Measurements from ENCODE around the gene KCNMA1.

Gene KCNMA1

DNA sequence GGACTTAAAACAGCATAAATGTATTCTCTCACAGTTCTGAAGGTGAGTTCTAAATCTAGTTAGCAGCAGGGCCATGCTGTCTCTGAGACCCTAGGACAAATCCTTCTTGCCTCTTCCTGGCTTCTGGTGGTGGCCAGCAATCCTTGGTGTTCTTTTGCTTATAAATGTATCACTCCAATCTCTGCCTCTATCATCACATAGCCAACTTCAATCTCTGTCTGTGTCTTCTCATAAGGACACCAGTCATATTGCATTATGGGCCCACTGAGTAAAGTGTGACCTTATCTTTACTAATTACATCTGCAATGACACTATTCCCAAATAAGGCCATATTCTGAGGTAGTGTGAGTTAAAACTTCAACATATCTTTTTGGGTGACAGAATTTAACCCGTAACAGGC, 778.9 kb downstream of the KCNMA1 start:
- no peak overlapping the region for H4K8ac ChIP-seq (ENCODE audit: low read depth, low read length)
- H3K4me3 ChIP-seq (ENCODE audit: low read length in 2 of 2) = no peak overlapping the region
- no peaks in the 10 kb centered on the region for H3K4me1 ChIP-seq (ENCODE audit: control insufficient read depth in 2 of 2, insufficient read depth in 1 of 2, low read depth in 1 of 2, low read length in 2 of 2)
- no peaks in the 10 kb centered on the region for H3K27me3 ChIP-seq (ENCODE audit: control insufficient read depth in 3 of 3, insufficient read depth in 3 of 3, low read depth in 1 of 3, low read length in 3 of 3)
- no peaks in the 10 kb centered on the region for H3K36me3 ChIP-seq (replicated peaks in 1 of 2; ENCODE audit: control insufficient read depth in 2 of 2, insufficient read depth in 2 of 2, low read length in 2 of 2)
- no peaks in the 10 kb centered on the region for H3K79me1 ChIP-seq (ENCODE audit: low read depth, low read length)
- H2BK5ac ChIP-seq (ENCODE audit: low read length) = no peak overlapping the region
- no peak overlapping the region for H3K9ac ChIP-seq (ENCODE audit: low read depth, low read length, poor library complexity)
- no peak for DNase-seq (ENCODE audit: low spot score)
- H3K27ac ChIP-seq (replicated peaks; ENCODE audit: low read length) = no peak overlapping the region
- no peak overlapping the region for H3K4ac ChIP-seq (ENCODE audit: low read length)
- H3K23ac ChIP-seq (ENCODE audit: low read depth, low read length, poor library complexity) = no peak overlapping the region
- H2BK12ac ChIP-seq (ENCODE audit: low read length) = no peak overlapping the region
- no peak overlapping the region for H2AFZ ChIP-seq (ENCODE audit: low read length)
- H3K9me3 ChIP-seq (replicated peaks in 1 of 2; ENCODE audit: control insufficient read depth in 2 of 2, insufficient read depth in 1 of 2, low read depth in 1 of 2, low read length in 2 of 2) = no peaks in the 10 kb centered on the region
- no peak overlapping the region for H3K4me2 ChIP-seq (ENCODE audit: insufficient read depth, low read length, poor library complexity, severe bottlenecking)
- H4K91ac ChIP-seq (ENCODE audit: low read depth, low read length, poor library complexity) = no peak overlapping the region
- H2BK120ac ChIP-seq (ENCODE audit: low read depth, low read length) = no peak overlapping the region
- H2AK5ac ChIP-seq (ENCODE audit: low read depth, low read length) = no peak overlapping the region
- no CpG with 5 or more reads among the region's 1 CpG for WGBS, 2 donors (ENCODE audit: extremely low coverage in 2 of 2, insufficient read length in 2 of 2, insufficient replicate concordance in 1 of 2)
- H3K18ac ChIP-seq (ENCODE audit: low read length) = no peak overlapping the region
- no peak overlapping the region for H2BK15ac ChIP-seq (ENCODE audit: low read length)
- no peak overlapping the region for H3K14ac ChIP-seq (ENCODE audit: low read length)

DNA sequence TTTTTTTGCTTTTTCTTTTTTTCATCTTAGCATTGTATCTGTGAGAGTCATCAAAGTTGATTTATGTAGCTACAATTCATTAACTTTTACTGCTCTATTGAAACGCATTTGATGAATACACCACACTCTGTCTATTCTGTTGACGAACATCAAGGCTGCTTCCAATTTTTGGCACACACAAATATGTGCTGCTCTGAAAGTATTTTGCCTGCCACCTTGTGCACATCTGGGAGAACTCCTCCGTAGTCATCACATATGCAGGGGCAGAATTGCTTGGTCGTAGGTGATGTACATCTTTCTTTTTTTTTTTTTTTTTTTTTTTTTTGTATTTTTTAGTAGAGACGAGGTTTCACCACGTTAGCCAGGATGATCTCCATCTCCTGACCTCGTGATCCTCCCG, 796.8 kb downstream of the KCNMA1 start:
- Histone ChIP-seq H3K36me3 (replicated peaks in 1 of 2; ENCODE audit: control insufficient read depth in 2 of 2, insufficient read depth in 2 of 2, low read length in 2 of 2) (no peaks in the 10 kb centered on the region), H2BK15ac (ENCODE audit: low read length) (no peak overlapping the region), H2AFZ (ENCODE audit: low read length) (no peak overlapping the region), H3K79me1 (ENCODE audit: low read depth, low read length) (no peaks in the 10 kb centered on the region), H2BK12ac (ENCODE audit: low read length) (no peak overlapping the region), H3K4ac (ENCODE audit: low read length) (no peak overlapping the region), H2BK5ac (ENCODE audit: low read length) (no peak overlapping the region), H3K4me2 (ENCODE audit: insufficient read depth, low read length, poor library complexity, severe bottlenecking) (no peak overlapping the region), H2BK120ac (ENCODE audit: low read depth, low read length) (no peak overlapping the region), H3K4me3 (ENCODE audit: low read length in 2 of 2) (no peak overlapping the region), H2AK5ac (ENCODE audit: low read depth, low read length) (no peak overlapping the region), H3K18ac (ENCODE audit: low read length) (no peak overlapping the region), H3K9me3 (replicated peaks in 1 of 2; ENCODE audit: control insufficient read depth in 2 of 2, insufficient read depth in 1 of 2, low read depth in 1 of 2, low read length in 2 of 2) (peaks cover 0 to 6% of the 10 kb centered on the region in 2 donors), H3K27me3 (ENCODE audit: control insufficient read depth in 3 of 3, insufficient read depth in 3 of 3, low read depth in 1 of 3, low read length in 3 of 3) (no peaks in the 10 kb centered on the region), H4K8ac (ENCODE audit: low read depth, low read length) (no peak overlapping the region), H3K4me1 (ENCODE audit: control insufficient read depth in 2 of 2, insufficient read depth in 1 of 2, low read depth in 1 of 2, low read length in 2 of 2) (no peaks in the 10 kb centered on the region), H3K9ac (ENCODE audit: low read depth, low read length, poor library complexity) (no peak overlapping the region), H3K23ac (ENCODE audit: low read depth, low read length, poor library complexity) (no peak overlapping the region), H3K27ac (replicated peaks; ENCODE audit: low read length) (no peak overlapping the region), H3K14ac (ENCODE audit: low read length) (no peak overlapping the region), H4K91ac (ENCODE audit: low read depth, low read length, poor library complexity) (no peak overlapping the region)
- WGBS, 2 donors (ENCODE audit: extremely low coverage in 2 of 2, insufficient read length in 2 of 2, insufficient replicate concordance in 1 of 2) = no CpG with 5 or more reads among the region's 8 CpGs
- no peak for DNase-seq (ENCODE audit: low spot score)

GRCh38 chr10:76839276-76839675, 798.3 kb downstream of the KCNMA1 start:
- Histone ChIP-seq H3K9me3 (replicated peaks in 1 of 2; ENCODE audit: control insufficient read depth in 2 of 2, insufficient read depth in 1 of 2, low read depth in 1 of 2, low read length in 2 of 2) (peaks cover 0 to 3% of the 10 kb centered on the region in 2 donors), H2BK5ac (ENCODE audit: low read length) (no peak overlapping the region), H3K79me1 (ENCODE audit: low read depth, low read length) (no peaks in the 10 kb centered on the region), H4K8ac (ENCODE audit: low read depth, low read length) (no peak overlapping the region), H2AFZ (ENCODE audit: low read length) (no peak overlapping the region), H3K4me3 (ENCODE audit: low read length in 2 of 2) (no peak overlapping the region), H2AK5ac (ENCODE audit: low read depth, low read length) (no peak overlapping the region), H3K14ac (ENCODE audit: low read length) (no peak overlapping the region), H3K27ac (replicated peaks; ENCODE audit: low read length) (no peak overlapping the region), H4K91ac (ENCODE audit: low read depth, low read length, poor library complexity) (no peak overlapping the region), H2BK15ac (ENCODE audit: low read length) (no peak overlapping the region), H3K4me1 (ENCODE audit: control insufficient read depth in 2 of 2, insufficient read depth in 1 of 2, low read depth in 1 of 2, low read length in 2 of 2) (no peaks in the 10 kb centered on the region), H2BK12ac (ENCODE audit: low read length) (no peak overlapping the region), H3K23ac (ENCODE audit: low read depth, low read length, poor library complexity) (no peak overlapping the region), H3K27me3 (ENCODE audit: control insufficient read depth in 3 of 3, insufficient read depth in 3 of 3, low read depth in 1 of 3, low read length in 3 of 3) (no peaks in the 10 kb centered on the region), H2BK120ac (ENCODE audit: low read depth, low read length) (no peak overlapping the region), H3K4me2 (ENCODE audit: insufficient read depth, low read length, poor library complexity, severe bottlenecking) (no peak overlapping the region), H3K18ac (ENCODE audit: low read length) (no peak overlapping the region), H3K4ac (ENCODE audit: low read length) (no peak overlapping the region), H3K9ac (ENCODE audit: low read depth, low read length, poor library complexity) (no peak overlapping the region), H3K36me3 (replicated peaks in 1 of 2; ENCODE audit: control insufficient read depth in 2 of 2, insufficient read depth in 2 of 2, low read length in 2 of 2) (no peaks in the 10 kb centered on the region)
- WGBS, 2 donors (ENCODE audit: extremely low coverage in 2 of 2, insufficient read length in 2 of 2, insufficient replicate concordance in 1 of 2) = no CpG with 5 or more reads among the region's 3 CpGs
- no peak for DNase-seq (ENCODE audit: low spot score)

GRCh38 chr10:76830218-76830617, 807.4 kb downstream of the KCNMA1 start:
- no peak overlapping the region for H3K23ac ChIP-seq (ENCODE audit: low read depth, low read length, poor library complexity)
- H2BK15ac ChIP-seq (ENCODE audit: low read length) = no peak overlapping the region
- H3K4ac ChIP-seq (ENCODE audit: low read length) = no peak overlapping the region

More at GRCh38 chr10:76830218-76830617, 807.4 kb downstream of the KCNMA1 start:
- H2BK12ac ChIP-seq (ENCODE audit: low read length) = no peak overlapping the region
- no CpG with 5 or more reads among the region's 1 CpG for WGBS, 2 donors (ENCODE audit: extremely low coverage in 2 of 2, insufficient read length in 2 of 2, insufficient replicate concordance in 1 of 2)
- no peaks in the 10 kb centered on the region for H3K36me3 ChIP-seq (replicated peaks in 1 of 2; ENCODE audit: control insufficient read depth in 2 of 2, insufficient read depth in 2 of 2, low read length in 2 of 2)
- H3K79me1 ChIP-seq (ENCODE audit: low read depth, low read length) = no peaks in the 10 kb centered on the region
- no peaks in the 10 kb centered on the region for H3K4me1 ChIP-seq (ENCODE audit: control insufficient read depth in 2 of 2, insufficient read depth in 1 of 2, low read depth in 1 of 2, low read length in 2 of 2)
- H3K4me2 ChIP-seq (ENCODE audit: insufficient read depth, low read length, poor library complexity, severe bottlenecking) = no peak overlapping the region
- no peak overlapping the region for H2BK120ac ChIP-seq (ENCODE audit: low read depth, low read length)
- no peak overlapping the region for H3K9ac ChIP-seq (ENCODE audit: low read depth, low read length, poor library complexity)
- H3K4me3 ChIP-seq (ENCODE audit: low read length in 2 of 2) = no peak overlapping the region
- H2BK5ac ChIP-seq (ENCODE audit: low read length) = no peak overlapping the region
- H2AFZ ChIP-seq (ENCODE audit: low read length) = no peak overlapping the region
- no peaks in the 10 kb centered on the region for H3K27me3 ChIP-seq (ENCODE audit: control insufficient read depth in 3 of 3, insufficient read depth in 3 of 3, low read depth in 1 of 3, low read length in 3 of 3)
- no peak for DNase-seq (ENCODE audit: low spot score)
- no peak overlapping the region for H3K18ac ChIP-seq (ENCODE audit: low read length)
- no peak overlapping the region for H4K91ac ChIP-seq (ENCODE audit: low read depth, low read length, poor library complexity)
- no peak overlapping the region for H3K14ac ChIP-seq (ENCODE audit: low read length)
- no peaks in the 10 kb centered on the region for H3K9me3 ChIP-seq (replicated peaks in 1 of 2; ENCODE audit: control insufficient read depth in 2 of 2, insufficient read depth in 1 of 2, low read depth in 1 of 2, low read length in 2 of 2)
- H2AK5ac ChIP-seq (ENCODE audit: low read depth, low read length) = no peak overlapping the region
- H3K27ac ChIP-seq (replicated peaks; ENCODE audit: low read length) = no peak overlapping the region
- no peak overlapping the region for H4K8ac ChIP-seq (ENCODE audit: low read depth, low read length)

Data from neuronal stem cell (in vitro differentiated cells).